Caki2 (cell line): ENCODE measurements around the gene LIMK2. TPM values are rescaled to one million over a fixed set of nuclear protein-coding genes. Genes with fewer than 3 reads are reported as not detected.

Source experiments
- DNase-seq: peaks from one replicate; pipeline ENCODE4 v3.0.0-alpha.2; 2015; ENCODE audit warnings: low read depth
- in situ Hi-C: cut with HindIII; loops from 2 replicates; pipeline ENCODE4 v1.10.0; 2016; ENCODE audit warnings: low sequenced_read_pairs, low pct_unique_long_range_greater_than_20kb, mixed read lengths
- total RNA-seq: library from RNA; depleted of rRNA; stranded (reverse); fragments of >200 nt; shearing (Covaris generic); gene quantifications from 2 replicates; pipeline ENCODE4 v1.2.3, GENCODE V29; 2014; ENCODE audit warnings: low replicate concordance

The LIMK2 gene
- total RNA-seq, 1 experiment from 2014 or later: 9.5 TPM

DNA sequence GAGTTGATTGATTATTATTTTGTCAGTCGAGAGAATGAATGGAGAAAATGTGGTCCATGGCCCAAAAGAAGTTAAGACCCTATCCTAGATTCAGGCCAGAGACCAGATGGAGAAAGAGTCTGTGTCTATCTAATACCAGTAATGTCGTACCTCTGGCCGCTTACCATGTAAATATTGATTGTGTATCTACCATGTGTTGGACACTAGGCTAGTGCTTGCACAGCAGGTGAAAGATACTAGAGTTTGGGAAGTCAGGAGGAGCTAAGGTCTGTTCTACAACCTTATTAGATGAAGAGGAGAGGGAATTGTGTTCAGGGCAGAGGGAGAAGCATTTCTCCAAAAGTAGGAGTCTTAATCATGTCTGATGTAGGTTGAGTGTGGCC lies 48.4 kb downstream of the LIMK2 start:
- no peak for DNase-seq
- in situ Hi-C loops: no loop called here

DNA sequence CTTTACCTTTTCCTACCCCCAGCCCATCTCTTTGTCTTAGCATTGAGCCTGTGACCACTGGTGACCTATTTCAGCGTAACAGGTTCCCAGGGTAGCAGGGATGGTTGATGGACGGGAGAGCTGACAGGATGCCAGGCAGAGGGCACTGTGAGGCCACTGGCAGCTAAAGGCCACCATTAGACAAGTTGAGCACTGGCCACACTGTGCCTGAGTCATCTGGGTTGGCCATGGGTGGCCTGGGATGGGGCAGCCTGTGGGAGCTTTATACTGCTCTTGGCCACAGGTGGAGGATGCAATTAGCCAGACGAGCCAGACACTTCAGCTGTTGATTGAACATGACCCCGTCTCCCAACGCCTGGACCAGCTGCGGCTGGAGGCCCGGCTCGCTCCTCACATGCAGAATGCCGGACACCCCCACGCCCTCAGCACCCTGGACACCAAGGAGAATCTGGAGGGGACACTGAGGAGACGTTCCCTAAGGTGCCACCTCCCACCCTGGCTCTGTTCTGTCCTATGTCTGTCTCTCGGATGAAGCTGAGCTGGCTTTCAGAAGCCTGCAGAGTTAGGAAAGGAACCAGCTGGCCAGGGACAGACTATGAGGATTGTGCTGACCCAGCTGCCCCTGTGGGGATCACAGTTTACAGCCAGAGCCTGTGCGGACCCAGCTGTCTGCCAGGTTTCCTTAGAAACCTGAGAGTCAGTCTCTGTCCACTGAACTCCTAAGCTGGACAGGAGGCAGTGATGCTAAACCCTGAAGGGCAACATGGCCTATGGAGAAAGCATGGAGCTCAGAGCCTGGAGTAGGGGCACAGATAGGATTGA lies 50.4 kb downstream of the LIMK2 start:
- DNase-seq: no peak
- in situ Hi-C loops: no loop called here

DNA sequence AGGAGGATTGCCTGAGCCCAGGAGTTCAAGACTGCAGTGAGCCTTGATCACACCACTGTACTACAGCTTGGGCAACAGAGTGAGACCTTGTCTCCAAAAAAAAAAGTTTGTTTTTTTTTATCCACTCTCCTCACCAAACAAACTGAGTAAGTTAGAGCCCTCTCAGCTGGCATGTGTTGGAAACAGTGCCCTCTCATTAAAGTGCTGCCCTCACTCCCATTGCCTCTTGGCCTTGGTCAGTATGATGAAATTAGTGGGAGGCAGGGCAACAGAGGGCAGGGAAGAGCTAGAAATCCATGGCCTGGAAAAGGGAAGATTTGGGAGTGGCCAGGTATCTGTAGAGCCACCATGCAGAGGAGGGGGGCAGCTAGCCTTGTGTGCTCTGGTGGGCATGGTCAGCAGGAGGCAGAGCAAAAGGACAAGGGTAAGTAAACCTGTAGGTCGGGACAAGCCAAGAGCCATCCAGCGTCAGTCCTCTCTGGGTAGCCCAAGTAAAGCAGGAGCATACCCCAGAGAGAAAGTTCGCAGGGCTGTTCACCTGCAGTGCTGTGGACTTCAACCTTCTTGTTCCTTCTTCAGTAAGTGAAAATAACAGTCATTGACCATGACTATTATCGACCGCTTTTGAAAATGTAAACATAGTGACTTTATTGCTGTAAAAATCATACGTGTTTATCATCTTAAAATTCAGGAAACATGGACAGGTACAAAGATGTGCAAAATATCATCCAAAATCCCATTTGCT lies 52.0 kb downstream of the LIMK2 start:
- in situ Hi-C loops: no loop called here

DNA sequence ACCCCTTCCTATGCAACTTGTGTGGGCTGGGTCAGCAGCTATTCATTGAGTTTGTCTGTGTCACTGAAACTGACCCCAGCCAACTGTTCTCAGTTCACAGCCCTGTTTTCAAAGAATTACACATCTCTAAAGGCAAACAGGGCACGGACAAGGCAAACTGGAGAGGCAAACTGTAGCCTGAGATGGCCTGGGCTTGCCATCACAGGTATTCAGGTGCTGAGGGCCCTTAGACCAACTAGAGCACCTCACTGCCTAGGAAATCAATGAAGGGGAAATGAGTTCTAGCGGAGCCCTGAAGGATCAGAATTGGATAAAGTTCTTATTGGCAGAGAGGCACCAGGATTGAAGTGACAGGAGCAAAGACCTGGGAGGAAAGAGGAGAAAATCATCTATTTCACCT lies 56.2 kb downstream of the LIMK2 start:
- DNase-seq: no peak
- in situ Hi-C loops: no loop called here

More for the DNA sequence above, 52.0 kb downstream of the LIMK2 start:
- no peak for DNase-seq

DNA sequence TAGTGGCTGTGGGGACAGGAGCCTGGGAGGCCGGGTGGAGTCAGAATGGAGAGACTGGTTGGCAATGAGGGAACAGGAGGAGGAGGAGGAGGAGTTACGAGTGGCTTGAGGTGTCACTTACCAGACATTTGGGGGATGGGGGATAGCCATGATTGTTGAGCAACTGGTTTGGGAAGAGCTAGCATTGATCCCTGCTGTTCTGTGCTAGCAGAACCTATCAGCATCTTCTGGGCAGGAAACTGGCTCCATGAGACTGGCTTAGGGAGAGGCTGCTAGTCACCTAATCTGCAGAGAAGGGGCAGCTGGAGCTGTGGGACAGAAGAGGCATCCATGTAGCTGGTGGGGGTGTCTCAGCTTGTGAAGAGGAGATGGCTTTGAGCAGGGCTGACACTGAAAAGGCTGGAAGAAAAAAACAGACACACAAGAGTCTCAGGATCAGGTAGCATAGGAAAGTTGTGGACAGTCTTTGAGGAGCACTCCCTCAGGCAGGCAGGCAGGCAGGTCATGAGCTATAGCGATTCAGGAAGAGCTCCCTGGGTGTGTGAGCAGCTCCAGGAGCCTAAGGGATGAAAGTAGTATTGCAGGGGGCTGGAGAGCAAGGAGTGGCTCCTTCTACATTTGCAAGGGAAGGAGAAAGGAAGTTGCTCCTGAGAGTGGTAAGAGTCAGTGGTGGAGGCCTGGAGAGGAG lies 57.9 kb downstream of the LIMK2 start:
- in situ Hi-C loops: no loop called here
- DNase-seq: no peak

DNA sequence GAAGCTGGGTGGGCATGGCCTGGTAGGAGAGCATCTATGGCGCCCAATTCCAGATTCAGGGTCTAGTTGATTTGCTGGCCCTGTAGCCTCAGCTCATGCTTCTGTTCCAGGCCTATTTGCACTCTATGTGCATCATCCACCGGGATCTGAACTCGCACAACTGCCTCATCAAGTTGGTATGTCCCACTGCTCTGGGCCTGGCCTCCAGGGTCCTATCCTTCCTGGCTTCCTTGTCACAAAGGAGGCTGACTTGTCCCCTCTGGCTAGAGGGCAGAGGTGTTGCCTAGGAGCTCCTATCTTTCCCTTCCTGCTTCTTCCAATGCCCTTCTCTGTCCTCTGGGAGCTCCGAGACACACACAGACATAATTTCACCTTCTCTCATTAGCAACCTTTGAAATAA lies 58.9 kb downstream of the LIMK2 start:
- in situ Hi-C loops: no loop called here
- no peak for DNase-seq

DNA sequence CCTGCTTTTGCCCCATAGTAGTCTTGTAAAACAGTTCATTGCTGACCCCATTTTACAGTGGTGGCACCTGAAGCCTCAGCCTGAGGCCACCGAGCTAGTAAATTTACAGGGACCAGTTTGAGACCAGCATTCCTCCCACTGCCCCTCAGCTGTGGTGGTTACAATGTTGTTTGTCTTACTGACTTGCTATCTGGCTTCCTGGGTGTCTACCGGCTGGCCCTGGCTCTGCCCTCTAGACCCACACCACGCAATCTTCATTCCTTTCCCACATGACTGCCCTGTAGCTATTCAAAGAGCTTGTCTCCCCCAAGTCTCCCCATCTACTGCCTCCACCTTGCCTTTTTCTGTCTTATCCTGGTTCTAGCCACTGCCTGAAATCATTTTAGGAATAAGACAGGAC lies 59.4 kb downstream of the LIMK2 start:
- peak; percentile 71 for DNase-seq
- in situ Hi-C loops: no loop called here

DNA sequence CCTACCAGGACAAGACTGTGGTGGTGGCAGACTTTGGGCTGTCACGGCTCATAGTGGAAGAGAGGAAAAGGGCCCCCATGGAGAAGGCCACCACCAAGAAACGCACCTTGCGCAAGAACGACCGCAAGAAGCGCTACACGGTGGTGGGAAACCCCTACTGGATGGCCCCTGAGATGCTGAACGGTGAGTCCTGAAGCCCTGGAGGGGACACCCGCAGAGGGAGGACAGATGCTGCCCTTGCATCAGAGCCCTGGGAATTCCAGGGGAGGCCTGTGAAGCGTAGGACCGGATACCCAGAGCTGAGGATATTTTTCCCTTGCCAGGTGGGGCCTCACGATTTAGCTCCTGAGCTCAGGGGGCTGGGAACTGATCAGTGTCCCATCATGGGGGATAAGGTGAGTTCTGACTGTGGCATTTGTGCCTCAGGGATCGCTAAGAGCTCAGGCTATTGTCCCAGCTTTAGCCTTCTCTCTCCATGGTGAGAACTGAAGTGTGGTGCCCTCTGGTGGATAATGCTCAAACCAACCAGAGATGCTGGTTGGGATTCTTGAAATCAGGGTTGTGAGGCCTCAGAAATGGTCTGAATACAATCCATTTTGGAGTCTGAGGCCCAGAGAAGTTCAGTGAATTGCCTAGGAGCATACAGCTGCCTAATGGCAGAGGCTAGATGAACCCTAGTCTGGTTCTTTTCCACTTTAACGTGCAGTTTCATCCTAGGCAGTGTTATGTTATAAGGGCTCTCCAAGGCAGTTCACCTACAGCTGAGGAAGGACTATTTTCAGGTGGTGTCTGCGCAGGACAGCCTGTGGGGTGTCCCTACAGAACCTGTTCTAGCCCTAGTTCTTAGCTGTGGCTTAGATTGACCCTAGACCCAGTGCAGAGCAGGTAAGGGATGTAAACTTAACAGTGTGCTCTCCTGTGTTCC lies 60.7 kb downstream of the LIMK2 start:
- in situ Hi-C loops: no loop called here
- peak; percentile 63 for DNase-seq

DNA sequence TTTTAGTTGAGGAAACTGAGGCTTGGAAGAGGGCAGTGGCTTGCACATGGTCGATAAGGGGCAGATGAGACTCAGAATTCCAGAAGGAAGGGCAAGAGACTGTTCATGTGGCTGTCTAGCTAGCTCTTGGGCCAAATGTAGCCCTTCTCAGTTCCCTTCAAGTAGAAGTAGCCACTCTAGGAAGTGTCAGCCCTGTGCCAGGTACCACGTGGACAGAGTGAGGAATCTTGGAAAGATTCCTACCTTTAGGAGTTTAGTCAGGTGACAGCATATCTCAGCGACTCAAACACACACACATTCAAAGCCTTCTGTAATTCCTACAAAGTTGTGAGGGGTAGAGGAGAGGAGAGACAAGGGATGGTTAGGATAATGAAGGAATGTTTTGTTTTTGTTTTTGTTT lies 61.9 kb downstream of the LIMK2 start:
- in situ Hi-C loops: no loop called here

DNA sequence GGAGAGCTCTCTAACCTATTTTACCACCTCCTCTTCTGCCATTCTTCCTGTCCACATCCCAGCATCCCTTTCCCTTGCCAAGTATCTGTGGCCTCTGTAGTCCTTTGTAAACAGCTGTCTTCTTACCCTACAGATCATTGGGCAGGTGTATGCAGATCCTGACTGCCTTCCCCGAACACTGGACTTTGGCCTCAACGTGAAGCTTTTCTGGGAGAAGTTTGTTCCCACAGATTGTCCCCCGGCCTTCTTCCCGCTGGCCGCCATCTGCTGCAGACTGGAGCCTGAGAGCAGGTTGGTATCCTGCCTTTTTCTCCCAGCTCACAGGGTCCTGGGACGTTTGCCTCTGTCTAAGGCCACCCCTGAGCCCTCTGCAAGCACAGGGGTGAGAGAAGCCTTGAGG lies 62.9 kb downstream of the LIMK2 start:
- no peak for DNase-seq
- in situ Hi-C loops: no loop called here

More for the DNA sequence above, 61.9 kb downstream of the LIMK2 start:
- no peak for DNase-seq

DNA sequence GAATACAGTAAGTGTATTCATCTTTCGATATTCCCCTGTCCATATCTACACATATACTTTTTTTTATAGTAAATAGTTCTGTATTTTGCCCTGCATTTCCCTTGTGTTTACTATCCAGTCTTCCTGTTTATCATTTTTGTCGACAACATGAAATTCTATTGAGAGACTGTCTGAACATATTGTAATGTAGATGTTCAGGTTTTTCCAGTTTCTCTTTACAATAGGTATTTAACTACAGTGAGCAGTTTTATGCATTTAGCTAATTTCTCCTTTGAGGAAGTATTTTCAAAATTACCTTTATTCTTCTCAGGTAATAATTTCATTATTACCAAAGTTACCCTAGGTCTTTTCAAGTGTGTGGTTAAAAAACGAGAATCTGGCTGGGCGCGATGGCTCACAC lies 63.5 kb downstream of the LIMK2 start:
- in situ Hi-C loops: no loop called here
- no peak for DNase-seq

DNA sequence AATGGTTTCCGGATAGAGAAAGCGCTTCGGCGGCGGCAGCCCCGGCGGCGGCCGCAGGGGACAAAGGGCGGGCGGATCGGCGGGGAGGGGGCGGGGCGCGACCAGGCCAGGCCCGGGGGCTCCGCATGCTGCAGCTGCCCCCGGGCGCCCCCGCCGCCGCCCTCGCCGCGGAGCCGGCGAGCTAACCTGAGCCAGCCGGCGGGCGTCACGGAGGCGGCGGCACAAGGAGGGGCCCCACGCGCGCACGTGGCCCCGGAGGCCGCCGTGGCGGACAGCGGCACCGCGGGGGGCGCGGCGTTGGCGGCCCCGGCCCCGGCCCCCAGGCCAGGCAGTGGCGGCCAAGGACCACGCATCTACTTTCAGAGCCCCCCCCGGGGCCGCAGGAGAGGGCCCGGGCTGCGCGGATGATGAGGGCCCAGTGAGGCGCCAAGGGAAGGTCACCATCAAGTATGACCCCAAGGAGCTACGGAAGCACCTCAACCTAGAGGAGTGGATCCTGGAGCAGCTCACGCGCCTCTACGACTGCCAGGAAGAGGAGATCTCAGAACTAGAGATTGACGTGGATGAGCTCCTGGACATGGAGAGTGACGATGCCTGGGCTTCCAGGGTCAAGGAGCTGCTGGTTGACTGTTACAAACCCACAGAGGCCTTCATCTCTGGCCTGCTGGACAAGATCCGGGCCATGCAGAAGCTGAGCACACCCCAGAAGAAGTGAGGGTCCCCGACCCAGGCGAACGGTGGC lies 64.5 kb downstream of the LIMK2 start:
- in situ Hi-C loops: no loop called here
- DNase-seq: no peak

DNA sequence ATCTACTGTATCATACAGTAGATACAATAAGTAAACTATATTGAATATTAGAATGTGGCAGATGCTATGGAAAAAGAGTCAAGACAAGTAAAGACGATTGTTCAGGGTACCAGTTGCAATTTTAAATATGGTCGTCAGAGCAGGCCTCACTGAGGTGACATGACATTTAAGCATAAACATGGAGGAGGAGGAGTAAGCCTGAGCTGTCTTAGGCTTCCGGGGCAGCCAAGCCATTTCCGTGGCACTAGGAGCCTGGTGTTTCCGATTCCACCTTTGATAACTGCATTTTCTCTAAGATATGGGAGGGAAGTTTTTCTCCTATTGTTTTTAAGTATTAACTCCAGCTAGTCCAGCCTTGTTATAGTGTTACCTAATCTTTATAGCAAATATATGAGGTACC lies 65.6 kb downstream of the LIMK2 start:
- in situ Hi-C loops: no loop called here
- no peak for DNase-seq

DNA sequence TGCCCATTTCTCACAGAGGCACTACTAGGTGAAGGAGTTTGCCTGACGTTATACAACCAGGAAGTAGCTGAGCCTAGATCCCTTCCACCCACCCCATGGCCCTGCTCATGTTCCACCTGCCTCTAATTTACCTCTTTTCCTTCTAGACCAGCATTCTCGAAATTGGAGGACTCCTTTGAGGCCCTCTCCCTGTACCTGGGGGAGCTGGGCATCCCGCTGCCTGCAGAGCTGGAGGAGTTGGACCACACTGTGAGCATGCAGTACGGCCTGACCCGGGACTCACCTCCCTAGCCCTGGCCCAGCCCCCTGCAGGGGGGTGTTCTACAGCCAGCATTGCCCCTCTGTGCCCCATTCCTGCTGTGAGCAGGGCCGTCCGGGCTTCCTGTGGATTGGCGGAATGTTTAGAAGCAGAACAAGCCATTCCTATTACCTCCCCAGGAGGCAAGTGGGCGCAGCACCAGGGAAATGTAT lies 66.1 kb downstream of the LIMK2 start:
- in situ Hi-C loops: no loop called here
- no peak for DNase-seq

DNA sequence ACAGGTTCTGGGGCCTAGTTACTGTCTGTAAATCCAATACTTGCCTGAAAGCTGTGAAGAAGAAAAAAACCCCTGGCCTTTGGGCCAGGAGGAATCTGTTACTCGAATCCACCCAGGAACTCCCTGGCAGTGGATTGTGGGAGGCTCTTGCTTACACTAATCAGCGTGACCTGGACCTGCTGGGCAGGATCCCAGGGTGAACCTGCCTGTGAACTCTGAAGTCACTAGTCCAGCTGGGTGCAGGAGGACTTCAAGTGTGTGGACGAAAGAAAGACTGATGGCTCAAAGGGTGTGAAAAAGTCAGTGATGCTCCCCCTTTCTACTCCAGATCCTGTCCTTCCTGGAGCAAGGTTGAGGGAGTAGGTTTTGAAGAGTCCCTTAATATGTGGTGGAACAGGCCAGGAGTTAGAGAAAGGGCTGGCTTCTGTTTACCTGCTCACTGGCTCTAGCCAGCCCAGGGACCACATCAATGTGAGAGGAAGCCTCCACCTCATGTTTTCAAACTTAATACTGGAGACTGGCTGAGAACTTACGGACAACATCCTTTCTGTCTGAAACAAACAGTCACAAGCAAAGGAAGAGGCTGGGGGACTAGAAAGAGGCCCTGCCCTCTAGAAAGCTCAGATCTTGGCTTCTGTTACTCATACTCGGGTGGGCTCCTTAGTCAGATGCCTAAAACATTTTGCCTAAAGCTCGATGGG lies 66.7 kb downstream of the LIMK2 start:
- in situ Hi-C loops: no loop called here
- DNase-seq: no peak

DNA sequence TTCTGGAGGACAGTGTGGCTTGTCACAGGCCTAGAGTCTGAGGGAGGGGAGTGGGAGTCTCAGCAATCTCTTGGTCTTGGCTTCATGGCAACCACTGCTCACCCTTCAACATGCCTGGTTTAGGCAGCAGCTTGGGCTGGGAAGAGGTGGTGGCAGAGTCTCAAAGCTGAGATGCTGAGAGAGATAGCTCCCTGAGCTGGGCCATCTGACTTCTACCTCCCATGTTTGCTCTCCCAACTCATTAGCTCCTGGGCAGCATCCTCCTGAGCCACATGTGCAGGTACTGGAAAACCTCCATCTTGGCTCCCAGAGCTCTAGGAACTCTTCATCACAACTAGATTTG lies 67.2 kb downstream of the LIMK2 start:
- in situ Hi-C loops: no loop called here
- DNase-seq: no peak
